Right lobe of liver (tissue), 4 donors: ENCODE data around the gene USP8.

Source experiments
- POLR2A ChIP-seq: fragments of 450-650 bp; IDR thresholded peaks from one replicate; pipeline ENCODE4 v1.6.1; 2017; ENCODE audit warnings: antibody characterized with exemption, mild to moderate bottlenecking
- TF ChIP-seq, protein P1 (sequence below), 4 donors: fragments of 200-600 bp in 3 of 4; fragments of 450-650 bp in 1 of 4; IDR thresholded peaks; one replicate each; pipeline versions ENCODE4 v1.5.1 to v1.8.0; 2016 to 2022; ENCODE audit warnings: antibody characterized with exemption in 4 of 4, mild to moderate bottlenecking in 2 of 4
- donor health status: DM: no; HTN: no; CAD: no.
- donor health status: DM: no; HTN: no; CAD: no.
- donor health status: DM: no; HTN: yes; CAD: no.

DNA sequence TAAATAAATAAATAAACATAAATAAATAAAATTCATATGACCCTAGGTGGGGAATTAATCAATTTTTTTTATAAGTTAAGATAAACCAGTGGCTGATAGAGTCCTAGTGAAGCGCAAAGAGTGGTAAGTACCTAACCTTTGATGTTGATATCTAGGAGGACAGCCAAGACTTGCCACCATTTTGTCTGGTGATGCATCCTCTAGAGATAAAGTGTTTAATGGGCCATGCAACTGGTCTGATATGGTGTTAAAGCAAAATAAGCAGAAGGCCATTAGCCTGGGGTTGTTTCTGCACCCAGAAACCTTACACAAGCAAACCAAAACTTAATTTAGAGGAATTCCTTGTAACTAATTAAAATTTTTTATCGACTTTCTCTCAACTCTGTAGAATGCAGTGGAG lies 9.6 kb upstream of the USP8 start:
- TF ChIP-seq POLR2A: no peak
- TF ChIP-seq, protein P1, sequence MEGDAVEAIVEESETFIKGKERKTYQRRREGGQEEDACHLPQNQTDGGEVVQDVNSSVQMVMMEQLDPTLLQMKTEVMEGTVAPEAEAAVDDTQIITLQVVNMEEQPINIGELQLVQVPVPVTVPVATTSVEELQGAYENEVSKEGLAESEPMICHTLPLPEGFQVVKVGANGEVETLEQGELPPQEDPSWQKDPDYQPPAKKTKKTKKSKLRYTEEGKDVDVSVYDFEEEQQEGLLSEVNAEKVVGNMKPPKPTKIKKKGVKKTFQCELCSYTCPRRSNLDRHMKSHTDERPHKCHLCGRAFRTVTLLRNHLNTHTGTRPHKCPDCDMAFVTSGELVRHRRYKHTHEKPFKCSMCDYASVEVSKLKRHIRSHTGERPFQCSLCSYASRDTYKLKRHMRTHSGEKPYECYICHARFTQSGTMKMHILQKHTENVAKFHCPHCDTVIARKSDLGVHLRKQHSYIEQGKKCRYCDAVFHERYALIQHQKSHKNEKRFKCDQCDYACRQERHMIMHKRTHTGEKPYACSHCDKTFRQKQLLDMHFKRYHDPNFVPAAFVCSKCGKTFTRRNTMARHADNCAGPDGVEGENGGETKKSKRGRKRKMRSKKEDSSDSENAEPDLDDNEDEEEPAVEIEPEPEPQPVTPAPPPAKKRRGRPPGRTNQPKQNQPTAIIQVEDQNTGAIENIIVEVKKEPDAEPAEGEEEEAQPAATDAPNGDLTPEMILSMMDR (IDR thresholded peaks at IDR 0.05): no peak
